Sigmoid colon (tissue), 7 donors: ENCODE results near the gene MUC5B. TPM values are rescaled to one million over a fixed set of nuclear protein-coding genes. Genes with fewer than 3 reads are reported as not detected.

ENCODE experiments used
- DNase-seq: peaks from one replicate; pipeline ENCODE4 v3.0.0-alpha.2; 2019
- H3K27ac ChIP-seq, 4 donors: fragments of 200-600 bp; sonication (generic); one replicate each; pipeline ENCODE4 v1.5.1; 2016 to 2019; ENCODE audit warnings: mild to moderate bottlenecking in 1 of 4
- H3K27me3 ChIP-seq, 3 donors: fragments of 200-600 bp; sonication (generic); one replicate each; pipeline ENCODE4 v1.5.1; 2019; ENCODE audit warnings: mild to moderate bottlenecking in 1 of 3
- H3K36me3 ChIP-seq, 4 donors: fragments of 200-600 bp; sonication (generic); one replicate each; pipeline ENCODE4 v1.5.1; 2016 to 2019
- H3K4me1 ChIP-seq, 4 donors: fragments of 200-600 bp; sonication (generic); one replicate each; pipeline ENCODE4 v1.5.1; 2017 to 2019
- H3K4me3 ChIP-seq, 4 donors: fragments of 200-600 bp; sonication (generic); one replicate each; pipeline ENCODE4 v1.5.1; 2017 to 2019; ENCODE audit warnings: mild to moderate bottlenecking in 2 of 4, moderate library complexity in 1 of 4
- H3K9me3 ChIP-seq, 4 donors: fragments of 200-600 bp in 3 of 4; sonication (generic) in 3 of 4; one replicate each; pipeline versions ENCODE4 v1.5.1 to v1.6.1; 2013 to 2019
- EP300 ChIP-seq, 4 donors: sonication (generic); formaldehyde crosslinking; IDR thresholded peaks; one replicate each; pipeline ENCODE4 v1.6.1; 2017; ENCODE audit warnings: antibody characterized with exemption in 4 of 4
- POLR2A ChIP-seq, 2 donors: fragments of 450-650 bp; IDR thresholded peaks; one replicate each; pipeline ENCODE4 v1.6.1; 2016; ENCODE audit warnings: antibody characterized with exemption in 2 of 2, mild to moderate bottlenecking in 2 of 2, moderate library complexity in 2 of 2
- POLR2AphosphoS5 ChIP-seq, 4 donors: sonication (generic); formaldehyde crosslinking; IDR thresholded peaks; one replicate each; pipeline ENCODE4 v1.6.1; 2017; ENCODE audit warnings: antibody characterized with exemption in 4 of 4
- WGBS, 2 donors: extraction: QIAGEN DNeasy Blood & Tissue Kit; methylation state at CpG; one replicate each; pipeline ENCODE4 v1.1.7; 2013; 5-methylcytosine and 5-hydroxymethylcytosine counted together
- intact Hi-C: fragments of 100-400 bp; cut with DNase I; formaldehyde crosslinking; loops from one replicate; pipeline ENCODE4 v1.15.1; 2023
- polyA plus RNA-seq, 3 donors: library from polyadenylated mRNA; stranded (reverse); fragments of 200-250 nt; gene quantifications; one replicate each; pipeline ENCODE4 v1.2.3, GENCODE V29; 2013
- total RNA-seq, 4 donors: library from RNA; depleted of rRNA; stranded (reverse); fragments of >200 nt; gene quantifications; one replicate each; pipeline ENCODE4 v1.1.0, GENCODE V29; 2016
- TF ChIP-seq, protein P1 (sequence below), 4 experiments: fragments of 450-650 bp in 3 of 4; fragments of 200-600 bp in 1 of 4; IDR thresholded peaks; one replicate each; pipeline ENCODE4 v1.5.1; 2016 to 2019; ENCODE audit warnings: antibody characterized with exemption in 4 of 4, mild to moderate bottlenecking in 3 of 4, moderate library complexity in 2 of 4
- donor health status: healthy with polysubstance abuse.
- donor health status: Bipolar disorder and iron deficiency.
- donor health status: healthy.

The MUC5B gene
- total and polyA plus RNA-seq, 7 donors: 0.83 to 131 (median 2.8) TPM; not detected in 3

DNA sequence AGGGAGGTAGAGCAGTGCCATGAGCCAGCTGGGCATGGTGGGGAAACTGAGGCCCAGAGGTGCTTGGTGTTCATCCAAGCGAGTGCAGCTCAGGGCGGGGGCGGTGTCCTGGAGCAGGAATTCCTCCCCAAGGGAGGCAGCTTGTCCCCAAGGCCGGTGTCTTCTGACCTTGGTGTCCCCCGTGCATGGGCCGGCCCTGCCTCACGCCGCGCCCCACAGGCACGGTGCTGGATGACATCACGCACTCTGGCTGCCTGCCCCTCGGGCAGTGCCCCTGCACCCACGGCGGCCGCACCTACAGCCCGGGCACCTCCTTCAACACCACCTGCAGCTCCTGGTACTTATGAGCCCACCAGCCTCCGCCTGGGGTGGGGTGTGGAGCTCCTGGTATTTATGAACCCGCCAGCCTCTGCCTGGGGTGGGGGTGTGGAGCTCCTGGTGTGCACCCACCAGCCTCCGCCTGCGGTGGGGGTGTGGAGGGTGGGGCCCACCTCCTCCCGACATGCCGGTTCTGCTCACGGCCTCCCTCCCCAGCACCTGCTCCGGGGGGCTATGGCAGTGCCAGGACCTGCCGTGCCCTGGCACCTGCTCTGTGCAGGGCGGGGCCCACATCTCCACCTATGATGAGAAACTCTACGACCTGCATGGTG lies 6.7 kb downstream of the MUC5B start:
- no peaks in the 10 kb centered on the region for H3K4me1 ChIP-seq
- intact Hi-C loops: no loop called here
- DNase-seq: peak; percentile 55
- peaks cover 0 to 63% (median 38%) of the 10 kb centered on the region in 3 donors for H3K27me3 ChIP-seq
- H3K27ac ChIP-seq: no peak overlapping the region
- TF ChIP-seq POLR2AphosphoS5 (IDR thresholded peaks at IDR 0.05) (no peak), EP300 (IDR thresholded peaks at IDR 0.05) (no peak), POLR2A (IDR thresholded peaks at IDR 0.05) (no peak)
- TF ChIP-seq, protein P1, sequence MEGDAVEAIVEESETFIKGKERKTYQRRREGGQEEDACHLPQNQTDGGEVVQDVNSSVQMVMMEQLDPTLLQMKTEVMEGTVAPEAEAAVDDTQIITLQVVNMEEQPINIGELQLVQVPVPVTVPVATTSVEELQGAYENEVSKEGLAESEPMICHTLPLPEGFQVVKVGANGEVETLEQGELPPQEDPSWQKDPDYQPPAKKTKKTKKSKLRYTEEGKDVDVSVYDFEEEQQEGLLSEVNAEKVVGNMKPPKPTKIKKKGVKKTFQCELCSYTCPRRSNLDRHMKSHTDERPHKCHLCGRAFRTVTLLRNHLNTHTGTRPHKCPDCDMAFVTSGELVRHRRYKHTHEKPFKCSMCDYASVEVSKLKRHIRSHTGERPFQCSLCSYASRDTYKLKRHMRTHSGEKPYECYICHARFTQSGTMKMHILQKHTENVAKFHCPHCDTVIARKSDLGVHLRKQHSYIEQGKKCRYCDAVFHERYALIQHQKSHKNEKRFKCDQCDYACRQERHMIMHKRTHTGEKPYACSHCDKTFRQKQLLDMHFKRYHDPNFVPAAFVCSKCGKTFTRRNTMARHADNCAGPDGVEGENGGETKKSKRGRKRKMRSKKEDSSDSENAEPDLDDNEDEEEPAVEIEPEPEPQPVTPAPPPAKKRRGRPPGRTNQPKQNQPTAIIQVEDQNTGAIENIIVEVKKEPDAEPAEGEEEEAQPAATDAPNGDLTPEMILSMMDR (IDR thresholded peaks at IDR 0.05): no peak
- no peak overlapping the region for H3K4me3 ChIP-seq
- H3K36me3 ChIP-seq: no peaks in the 10 kb centered on the region
- H3K9me3 ChIP-seq: no peaks in the 10 kb centered on the region
- 23 to 69% methylated on average over 27 of the region's 27 CpGs for WGBS, 2 donors

DNA sequence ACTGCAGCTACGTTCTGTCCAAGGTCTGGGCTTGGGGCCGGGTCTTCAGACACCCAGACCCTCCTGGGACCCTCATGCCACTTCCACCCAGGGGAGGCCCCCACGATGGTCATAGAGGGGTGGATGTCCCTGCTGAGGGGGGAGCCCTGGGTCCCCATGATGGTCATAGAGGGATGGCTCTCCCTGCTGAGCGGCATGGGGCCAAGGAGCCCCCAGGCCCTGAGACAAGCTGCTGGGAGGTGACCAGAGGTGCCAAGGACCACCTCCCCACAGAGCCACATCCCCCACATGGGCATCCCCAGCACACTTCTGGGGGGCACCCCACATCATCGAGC lies 7.2 kb downstream of the MUC5B start:
- Histone ChIP-seq H3K36me3 (no peaks in the 10 kb centered on the region), H3K27me3 (peaks cover 0 to 58% (median 36%) of the 10 kb centered on the region in 3 donors), H3K4me3 (no peak overlapping the region), H3K4me1 (no peaks in the 10 kb centered on the region), H3K9me3 (no peaks in the 10 kb centered on the region), H3K27ac (no peak overlapping the region)
- TF ChIP-seq POLR2A (IDR thresholded peaks at IDR 0.05): no peak
- TF ChIP-seq EP300 (IDR thresholded peaks at IDR 0.05): no peak
- no peak for TF ChIP-seq POLR2AphosphoS5 (IDR thresholded peaks at IDR 0.05)
- 54 to 72% methylated on average over 5 of the region's 5 CpGs for WGBS, 2 donors
- peak; percentile 46 for DNase-seq
- intact Hi-C loops: no loop called here

DNA sequence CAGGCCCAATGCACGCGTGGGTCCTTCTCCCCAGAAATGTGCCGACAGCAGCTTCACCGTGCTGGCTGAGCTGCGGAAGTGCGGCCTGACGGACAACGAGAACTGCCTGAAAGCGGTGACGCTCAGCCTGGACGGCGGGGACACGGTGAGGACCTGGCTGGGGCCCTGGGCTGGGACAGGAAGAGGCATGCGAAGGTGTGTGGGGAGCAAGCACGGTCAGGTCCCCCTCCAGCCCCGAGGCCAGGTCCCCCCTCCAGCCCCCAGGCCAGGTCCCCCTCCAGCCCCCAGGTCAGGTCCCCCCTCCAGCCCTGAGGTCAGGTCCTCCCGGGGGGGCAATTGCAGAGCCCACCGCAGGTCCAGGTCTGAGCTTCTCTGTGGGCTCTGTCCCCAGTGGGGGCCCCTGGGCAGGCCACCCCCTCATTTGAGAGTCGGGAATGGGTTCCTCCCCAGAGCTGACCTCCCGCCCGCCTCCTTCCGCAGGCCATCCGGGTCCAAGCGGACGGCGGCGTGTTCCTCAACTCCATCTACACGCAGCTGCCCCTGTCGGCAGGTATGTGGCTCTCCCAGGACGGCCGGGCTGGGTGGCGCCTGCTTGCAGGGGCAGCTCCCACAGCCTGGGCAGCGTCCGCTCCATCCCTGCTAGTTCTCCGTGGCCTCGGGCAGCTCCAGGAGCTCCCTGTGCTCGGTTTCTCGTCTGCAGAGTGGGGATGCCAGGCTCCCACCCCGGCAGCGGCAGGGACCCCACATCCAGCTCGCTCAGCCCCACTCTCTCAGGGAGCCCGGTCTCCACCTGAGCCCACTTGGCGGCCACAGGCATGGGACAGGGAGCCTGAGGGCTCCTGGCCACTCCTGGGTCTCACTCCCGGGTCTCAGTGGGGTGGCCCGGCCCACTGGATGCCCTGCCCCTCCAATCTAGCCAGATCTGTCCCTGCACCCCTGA lies 7.9 kb downstream of the MUC5B start:
- intact Hi-C loops: no loop called here
- Histone ChIP-seq H3K27ac (no peak overlapping the region), H3K4me1 (no peaks in the 10 kb centered on the region), H3K36me3 (no peaks in the 10 kb centered on the region), H3K9me3 (no peaks in the 10 kb centered on the region), H3K4me3 (no peak overlapping the region), H3K27me3 (peaks cover 0 to 53% (median 36%) of the 10 kb centered on the region in 3 donors)
- DNase-seq: peak; percentile 64
- TF ChIP-seq POLR2A (IDR thresholded peaks at IDR 0.05) (no peak), POLR2AphosphoS5 (IDR thresholded peaks at IDR 0.05) (no peak), EP300 (IDR thresholded peaks at IDR 0.05) (no peak)
- TF ChIP-seq, protein P1 (IDR thresholded peaks at IDR 0.05): no peak
- WGBS, 2 donors: 85 to 87% methylated on average over 45 of the region's 45 CpGs

DNA sequence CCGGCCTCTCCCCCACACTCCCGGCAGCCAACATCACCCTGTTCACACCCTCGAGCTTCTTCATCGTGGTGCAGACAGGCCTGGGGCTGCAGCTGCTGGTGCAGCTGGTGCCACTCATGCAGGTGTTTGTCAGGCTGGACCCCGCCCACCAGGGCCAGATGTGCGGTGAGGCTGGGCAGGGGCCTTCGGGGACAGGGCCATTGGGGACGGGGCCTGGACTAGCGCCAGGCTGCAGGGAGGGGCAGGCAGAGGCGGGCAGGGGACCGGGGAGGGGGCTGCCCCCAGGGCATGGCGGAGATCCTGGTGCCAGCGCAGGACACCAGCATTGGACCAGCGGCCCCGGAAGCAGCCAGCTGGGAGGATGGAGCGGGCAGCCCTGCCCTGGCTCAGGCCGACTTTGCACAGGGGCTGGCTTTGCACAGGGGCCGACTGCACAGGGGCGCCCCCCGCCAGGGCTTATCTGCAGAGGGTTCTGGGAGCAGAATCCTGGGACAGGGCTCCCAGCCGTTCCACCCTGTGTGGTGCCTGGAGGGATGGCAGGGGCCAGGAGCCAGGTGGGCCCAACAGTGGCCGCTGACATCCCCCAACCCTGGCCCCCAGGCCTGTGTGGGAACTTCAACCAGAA lies 8.6 kb downstream of the MUC5B start:
- WGBS, 2 donors: 49 to 64% methylated on average over 22 of the region's 22 CpGs
- DNase-seq: no peak

More for the DNA sequence above, 8.6 kb downstream of the MUC5B start:
- no peak overlapping the region for H3K4me3 ChIP-seq
- no peak for TF ChIP-seq EP300 (IDR thresholded peaks at IDR 0.05)
- TF ChIP-seq, protein P1 (IDR thresholded peaks at IDR 0.05): no peak
- H3K4me1 ChIP-seq: no peaks in the 10 kb centered on the region
- intact Hi-C loops: no loop called here
- H3K27ac ChIP-seq: no peak overlapping the region
- H3K36me3 ChIP-seq: no peaks in the 10 kb centered on the region
- no peaks in the 10 kb centered on the region for H3K9me3 ChIP-seq
- H3K27me3 ChIP-seq: peaks cover 0 to 45% (median 29%) of the 10 kb centered on the region in 3 donors
